Neural progenitor cell (in vitro differentiated cells): ENCODE results near the gene H2AZ2. TPM values are rescaled to one million over a fixed set of nuclear protein-coding genes. Genes with fewer than 3 reads are reported as not detected.

Experiments
- DNase-seq: peaks from one replicate; pipeline ENCODE4 v3.0.0-alpha.2; 2016; ENCODE audit warnings: low spot score
- H2AFZ ChIP-seq: fragments of 200-600 bp; sonication (generic); replicated peaks from 2 replicates; pipeline ENCODE4 v1.6.1; 2016; ENCODE audit warnings: antibody characterized with exemption
- H3F3A ChIP-seq: fragments of 200-600 bp; sonication (generic); 2 replicates; pipeline ENCODE4 v1.6.1; 2016; ENCODE audit warnings: antibody characterized with exemption, low read depth
- H3K27ac ChIP-seq: fragments of 200-600 bp; sonication (generic); 2 replicates; pipeline ENCODE4 v1.5.1; 2016; ENCODE audit warnings: mild to moderate bottlenecking
- H3K27me3 ChIP-seq: fragments of 200-600 bp; sonication (generic); 2 replicates; pipeline ENCODE4 v1.6.1; 2016; ENCODE audit warnings: mild to moderate bottlenecking, moderate library complexity
- H3K36me3 ChIP-seq: fragments of 200-600 bp; sonication (generic); 2 replicates; pipeline ENCODE4 v1.5.1; 2016
- H3K4me1 ChIP-seq: fragments of 200-600 bp; sonication (generic); 2 replicates; pipeline ENCODE4 v1.6.1; 2016; ENCODE audit warnings: mixed run types
- H3K4me2 ChIP-seq: fragments of 200-600 bp; sonication (generic); 2 replicates; pipeline ENCODE4 v1.6.1; 2016
- H3K4me3 ChIP-seq: fragments of 200-600 bp; sonication (generic); 2 replicates; pipeline ENCODE4 v1.5.1; 2016
- H3K79me2 ChIP-seq: fragments of 200-600 bp; sonication (generic); 2 replicates; pipeline ENCODE4 v1.6.1; 2016; ENCODE audit warnings: low read depth
- H3K9ac ChIP-seq: fragments of 200-600 bp; sonication (generic); 2 replicates; pipeline ENCODE4 v1.6.1; 2016
- H3K9me3 ChIP-seq: fragments of 200-600 bp; sonication (generic); 2 replicates; pipeline ENCODE4 v1.5.1; 2016; ENCODE audit warnings: low read depth
- H4K20me1 ChIP-seq: fragments of 200-600 bp; sonication (generic); 2 replicates; pipeline ENCODE4 v1.6.1; 2016; ENCODE audit warnings: low read depth
- H3K27ac Mint-ChIP-seq: 3 replicates; pipeline ENCODE4 v1.8.0; 2021; ENCODE audit warnings: mixed read lengths
- H3K27me3 Mint-ChIP-seq: 2 replicates; pipeline ENCODE4 v1.8.0; 2022; ENCODE audit warnings: low read depth, mild to moderate bottlenecking, inconsistent platforms, moderate library complexity, mixed read lengths; ENCODE audit not compliant: insufficient read depth
- H3K36me3 Mint-ChIP-seq: 3 replicates; pipeline ENCODE4 v1.8.0; 2021; ENCODE audit warnings: mixed read lengths
- H3K4me1 Mint-ChIP-seq: 3 replicates; pipeline ENCODE4 v1.8.0; 2021; ENCODE audit warnings: mixed read lengths
- H3K4me3 Mint-ChIP-seq: 3 replicates; pipeline ENCODE4 v1.8.0; 2021; ENCODE audit warnings: mild to moderate bottlenecking, moderate library complexity, mixed read lengths
- H3K9me3 Mint-ChIP-seq: 3 replicates; pipeline ENCODE4 v1.8.0; 2020; ENCODE audit warnings: mixed read lengths
- CTCF ChIP-seq: fragments of 200-600 bp; sonication (generic); IDR thresholded peaks from 2 replicates; pipeline ENCODE4 v1.5.1; 2017; ENCODE audit warnings: antibody characterized with exemption, mild to moderate bottlenecking
- EZH2 ChIP-seq: fragments of 200-600 bp; sonication (generic); IDR thresholded peaks from 2 replicates; pipeline ENCODE4 v1.6.1; 2017; ENCODE audit warnings: antibody characterized with exemption, mild to moderate bottlenecking, moderate library complexity
- EZH2phosphoT487 ChIP-seq: fragments of 200-600 bp; sonication (generic); IDR thresholded peaks from 2 replicates; pipeline ENCODE4 v1.6.1; 2017; ENCODE audit warnings: antibody characterized with exemption
- total RNA-seq: library from RNA; depleted of rRNA; stranded (reverse); fragments of >200 nt; gene quantifications from 2 replicates; pipeline ENCODE4 v1.2.3, GENCODE V29; 2015; ENCODE audit warnings: low replicate concordance

Gene H2AZ2
- total RNA-seq, 1 donor from 2014 or later: 462 TPM

- Histone ChIP-seq H3K9ac (no peak overlapping the region), H3K4me3 (no peak overlapping the region), H3K27ac (no peak overlapping the region), H3K4me2 (no peak overlapping the region), H3K36me3 (no peaks in the 10 kb centered on the region), H3K9me3 (no peaks in the 10 kb centered on the region), H3K4me1 (peaks cover 5% of the 10 kb centered on the region), H3K79me2 (peaks cover 9% of the 10 kb centered on the region), H4K20me1 (peaks cover 8% of the 10 kb centered on the region), H3K27me3 (no peaks in the 10 kb centered on the region), H2AFZ (no peak overlapping the region), H3F3A (peaks cover 17% of the 10 kb centered on the region)
- TF ChIP-seq EZH2phosphoT487: no peak
- no peak for TF ChIP-seq CTCF
- no peak for DNase-seq
- H3K27me3 Mint-ChIP-seq: peaks cover 5% of the 10 kb centered on the region
- no peak overlapping the region for H3K4me3 Mint-ChIP-seq
- peaks cover 3% of the 10 kb centered on the region for H3K36me3 Mint-ChIP-seq
- no peak overlapping the region for H3K27ac Mint-ChIP-seq
- H3K9me3 Mint-ChIP-seq: no peaks in the 10 kb centered on the region
- H3K4me1 Mint-ChIP-seq: peaks cover 9% of the 10 kb centered on the region
These were observed 41.3 kb upstream of the H2AZ2 start for GRCh38 chr7:44889086-44889781.

GRCh38 chr7:44887293-44887692, 39.4 kb upstream of the H2AZ2 start:
- Histone ChIP-seq H2AFZ (no peak overlapping the region), H4K20me1 (peaks cover 27% of the 10 kb centered on the region), H3K9ac (no peak overlapping the region), H3K4me1 (peaks cover 24% of the 10 kb centered on the region), H3K27ac (no peak overlapping the region), H3K36me3 (peaks cover 13% of the 10 kb centered on the region), H3K4me3 (no peak overlapping the region), H3K9me3 (no peaks in the 10 kb centered on the region), H3K4me2 (no peak overlapping the region), H3F3A (peaks cover 22% of the 10 kb centered on the region), H3K27me3 (no peaks in the 10 kb centered on the region), H3K79me2 (peaks cover 28% of the 10 kb centered on the region)
- Mint-ChIP-seq H3K4me3 (peak overlapping the region; percentile 27), H3K27me3 (peaks cover 5% of the 10 kb centered on the region), H3K27ac (no peak overlapping the region), H3K9me3 (no peaks in the 10 kb centered on the region), H3K36me3 (peaks cover 13% of the 10 kb centered on the region), H3K4me1 (peaks cover 28% of the 10 kb centered on the region)
- DNase-seq: no peak
- TF ChIP-seq EZH2 (no peak), EZH2phosphoT487 (no peak), CTCF (no peak)

- peak within 1 kb of the TSS; percentile 94 for H3K27ac ChIP-seq
- H2AFZ ChIP-seq: peak within 1 kb of the TSS; percentile 96
- H3K36me3 ChIP-seq: peaks cover 13% of the 10 kb centered on the region
- H3K9me3 ChIP-seq: no peaks in the 10 kb centered on the region
- H3K4me1 Mint-ChIP-seq: peaks cover 43% of the 10 kb centered on the region
- no peak for TF ChIP-seq EZH2phosphoT487
- TF ChIP-seq CTCF: no peak
- no peak for TF ChIP-seq EZH2
- peak within 1 kb of the TSS; percentile 96 for H3K9ac ChIP-seq
- peak within 1 kb of the TSS; percentile 85 for H3K4me3 ChIP-seq
- peaks cover 44% of the 10 kb centered on the region for H3K79me2 ChIP-seq
- peaks cover 26% of the 10 kb centered on the region for H3F3A ChIP-seq
- H3K9me3 Mint-ChIP-seq: no peaks in the 10 kb centered on the region
- peaks cover 2% of the 10 kb centered on the region for H3K27me3 Mint-ChIP-seq
- peaks cover 40% of the 10 kb centered on the region for H3K4me1 ChIP-seq
- peak within 1 kb of the TSS; percentile 99 for H3K4me3 Mint-ChIP-seq
- peaks cover 44% of the 10 kb centered on the region for H4K20me1 ChIP-seq
- H3K27ac Mint-ChIP-seq: peak within 1 kb of the TSS; percentile 100
- peaks cover 21% of the 10 kb centered on the region for H3K36me3 Mint-ChIP-seq
- H3K4me2 ChIP-seq: peak within 1 kb of the TSS; percentile 100
- peak; percentile 98 for DNase-seq
- no peaks in the 10 kb centered on the region for H3K27me3 ChIP-seq
These were observed 37.8 kb upstream of the H2AZ2 start, which contains the start of gene PURB for GRCh38 chr7:44885394-44886317. TSS of gene PURB (minus strand) at chr7:44885530. CDS start at chr7:44885348, 182 bp downstream.
